Natural killer cell treated with Interleukin-12 subunit alpha and Interleukin-12 subunit beta and Interleukin-15 and Interleukin-18, amount 100 ng/mL, for 72 hours (primary cell): ENCODE results near the gene SLC13A4. TPM values are rescaled to one million over a fixed set of nuclear protein-coding genes. Genes with fewer than 3 reads are reported as not detected.
"Not testable (repeated sequence)": the region's sequence is repeated elsewhere in the genome, so short reads cannot be mapped to it uniquely, and the experiment has no call there.

ENCODE experiments used
- ATAC-seq, 2 donors: fragments of 150-1000 bp; cut with Tn5 transposase in 1 of 2; sonication (Bioruptor Pico), chemical (Tn5 transposase) in 1 of 2; 2 replicates each; pipeline ENCODE4 v1.10.0; 2021
- DNase-seq: peaks from one replicate; pipeline ENCODE4 v3.0.0; 2022; ENCODE audit warnings: low spot score
- H3K27ac Mint-ChIP-seq, 2 donors: 1 replicate in 1 of 2; 2 replicates in 1 of 2; pipeline ENCODE4 v1.8.0; 2022; ENCODE audit warnings: mixed read lengths in 2 of 2, mild to moderate bottlenecking in 1 of 2, moderate library complexity in 1 of 2
- H3K27me3 Mint-ChIP-seq, 2 donors: 1 replicate in 1 of 2; 2 replicates in 1 of 2; pipeline ENCODE4 v1.8.0; 2022; ENCODE audit warnings: mixed read lengths in 2 of 2
- H3K36me3 Mint-ChIP-seq: one replicate; pipeline ENCODE4 v1.8.0; 2022; ENCODE audit warnings: mixed read lengths
- H3K4me1 Mint-ChIP-seq, 2 donors: 1 replicate in 1 of 2; 2 replicates in 1 of 2; pipeline ENCODE4 v1.8.0; 2022; ENCODE audit warnings: low read depth in 2 of 2, mixed read lengths in 2 of 2, mild to moderate bottlenecking in 1 of 2
- H3K4me3 Mint-ChIP-seq: one replicate; pipeline ENCODE4 v1.8.0; 2022; ENCODE audit warnings: mixed read lengths
- H3K9me3 Mint-ChIP-seq: 2 replicates; pipeline ENCODE4 v1.8.0; 2022; ENCODE audit warnings: mixed read lengths
- total RNA-seq, 2 donors: library from RNA; stranded (reverse); gene quantifications; one replicate each; pipeline ENCODE4 v1.2.3, GENCODE V29; 2022

The SLC13A4 gene
- total RNA-seq, 2 donors from 2014 or later, result not detected

DNA sequence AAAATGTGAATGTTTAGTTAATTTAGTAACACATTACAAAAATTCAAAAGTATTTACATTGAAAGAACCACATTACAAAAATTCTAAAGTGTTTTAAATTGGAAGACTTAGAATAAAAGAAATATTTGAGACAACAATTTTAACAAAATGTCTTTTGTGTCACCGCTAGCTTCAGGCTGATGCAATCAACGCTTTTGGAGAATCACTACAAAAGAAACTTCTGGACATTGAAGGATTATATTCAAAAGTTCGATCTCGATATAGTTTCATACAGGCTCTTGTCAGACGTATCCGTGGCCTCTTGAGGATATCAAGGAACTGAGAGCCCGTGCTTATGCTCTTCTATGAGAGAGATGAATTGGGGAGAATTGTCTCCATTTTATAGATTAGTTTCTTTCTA lies 79.8 kb downstream of the SLC13A4 start:
- no peak overlapping the region for H3K4me3 Mint-ChIP-seq
- DNase-seq, result no peak
- no peak overlapping the region for H3K27ac Mint-ChIP-seq
- H3K4me1 Mint-ChIP-seq, result peaks cover 0 to 3% of the 10 kb centered on the region in 2 donors
- no peaks in the 10 kb centered on the region for H3K27me3 Mint-ChIP-seq
- peaks cover 14% of the 10 kb centered on the region for H3K36me3 Mint-ChIP-seq
- no peaks in the 10 kb centered on the region for H3K9me3 Mint-ChIP-seq
- no peak for ATAC-seq

DNA sequence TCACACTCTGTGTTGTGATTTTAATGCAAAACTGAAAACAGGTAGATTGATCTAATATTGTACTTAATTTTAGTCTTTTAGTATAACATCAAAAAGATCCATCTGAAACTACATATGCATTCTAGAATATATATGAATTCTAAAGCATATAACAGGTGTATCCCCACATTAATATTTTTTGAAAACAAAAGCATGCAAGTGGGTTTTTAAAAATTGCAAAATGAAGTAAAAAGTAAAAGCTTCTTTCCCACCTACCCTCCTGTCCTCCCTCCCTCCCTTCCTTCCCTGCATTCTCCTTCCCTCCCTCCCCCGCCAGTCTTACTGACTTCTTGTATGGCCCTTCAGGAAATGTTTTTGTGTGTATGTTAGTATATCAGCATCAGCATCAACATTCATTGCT lies 80.2 kb downstream of the SLC13A4 start:
- H3K9me3 Mint-ChIP-seq, result no peaks in the 10 kb centered on the region
- no peaks in the 10 kb centered on the region for H3K27me3 Mint-ChIP-seq
- DNase-seq, result no peak
- ATAC-seq, result no peak
- peaks cover 0 to 3% of the 10 kb centered on the region in 2 donors for H3K4me1 Mint-ChIP-seq
- H3K36me3 Mint-ChIP-seq, result peaks cover 14% of the 10 kb centered on the region
- no peak overlapping the region for H3K27ac Mint-ChIP-seq
- H3K4me3 Mint-ChIP-seq, result no peak overlapping the region

DNA sequence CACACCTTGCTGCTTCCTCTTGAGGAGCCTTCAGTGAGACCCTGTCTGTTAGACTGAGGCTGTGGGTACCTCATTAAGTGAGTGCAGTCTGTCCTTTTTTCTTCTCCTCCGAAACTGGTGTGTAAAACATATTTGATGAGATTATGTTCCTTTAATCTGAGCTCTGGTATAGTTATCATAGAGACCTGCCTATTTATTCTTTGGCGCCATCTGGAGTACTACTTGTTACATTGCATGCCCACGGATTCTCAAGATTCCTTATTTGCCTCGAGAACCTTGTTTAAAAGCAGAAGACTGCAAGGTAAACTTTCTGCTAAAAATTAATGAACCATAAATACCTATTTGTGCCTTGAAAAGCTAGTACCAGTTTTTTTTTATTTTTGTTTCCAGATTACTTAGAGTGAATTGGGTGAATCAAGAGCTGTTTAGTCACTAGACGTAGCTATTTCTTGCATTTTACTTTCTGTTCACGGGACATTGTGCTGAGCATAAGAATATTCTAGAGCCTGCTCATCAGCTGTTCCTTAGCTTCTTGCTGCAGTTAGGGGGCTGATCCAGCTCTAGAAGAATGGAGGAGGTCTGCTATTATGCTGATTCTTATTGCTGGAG lies 82.6 kb downstream of the SLC13A4 start:
- no peak overlapping the region for H3K4me3 Mint-ChIP-seq
- DNase-seq (no peak), ATAC-seq (no peak)
- H3K9me3 Mint-ChIP-seq, result no peaks in the 10 kb centered on the region
- no peak overlapping the region for H3K27ac Mint-ChIP-seq
- peaks cover 0 to 3% of the 10 kb centered on the region in 2 donors for H3K4me1 Mint-ChIP-seq
- H3K36me3 Mint-ChIP-seq, result peaks cover 14% of the 10 kb centered on the region
- no peaks in the 10 kb centered on the region for H3K27me3 Mint-ChIP-seq

DNA sequence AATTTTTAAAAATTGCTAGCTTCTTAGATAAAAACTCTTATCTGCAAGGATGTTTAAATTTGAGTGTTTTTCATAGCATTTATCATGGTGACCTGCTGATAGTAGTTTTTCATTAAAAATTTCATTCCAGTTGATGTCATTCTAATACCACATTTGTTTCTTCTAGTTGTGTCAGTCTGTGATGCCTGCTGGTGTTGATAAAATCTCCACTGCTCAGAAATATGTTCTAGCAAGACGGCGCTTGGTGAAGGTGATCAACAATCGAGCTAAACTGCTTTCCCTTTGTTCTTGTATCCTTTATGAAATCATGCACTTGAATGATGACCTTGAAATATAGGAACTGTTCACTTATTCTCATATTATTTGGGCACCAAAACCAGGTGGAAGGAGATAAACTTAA lies 83.3 kb downstream of the SLC13A4 start:
- Mint-ChIP-seq H3K9me3 (no peaks in the 10 kb centered on the region), H3K27ac (no peak overlapping the region), H3K27me3 (no peaks in the 10 kb centered on the region), H3K4me3 (no peak overlapping the region), H3K4me1 (peaks cover 0 to 3% of the 10 kb centered on the region in 2 donors), H3K36me3 (peaks cover 14% of the 10 kb centered on the region)
- DNase-seq (no peak), ATAC-seq (no peak)

DNA sequence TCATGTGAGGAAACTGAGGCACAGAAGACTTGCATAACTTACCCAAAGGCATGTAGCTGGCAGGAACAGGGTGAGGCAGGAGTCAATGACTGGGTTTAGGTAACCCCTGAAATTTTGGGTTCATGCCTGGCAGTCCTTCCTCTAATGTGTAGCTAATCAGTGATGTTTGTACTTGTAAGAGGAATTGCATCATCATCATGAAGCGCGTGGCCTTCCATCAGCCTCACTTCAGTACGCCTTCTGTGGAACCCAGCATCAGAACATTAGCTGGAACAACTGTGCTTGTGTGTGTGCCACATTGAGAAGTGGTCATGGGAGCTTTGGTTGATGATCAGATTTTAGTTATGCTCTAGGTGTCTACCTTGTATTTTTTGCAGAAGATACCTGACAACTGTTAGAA lies 83.8 kb downstream of the SLC13A4 start:
- DNase-seq (no peak), ATAC-seq (no peak)
- H3K4me1 Mint-ChIP-seq, result peaks cover 0 to 3% of the 10 kb centered on the region in 2 donors
- H3K36me3 Mint-ChIP-seq, result peaks cover 14% of the 10 kb centered on the region
- no peak overlapping the region for H3K4me3 Mint-ChIP-seq
- no peaks in the 10 kb centered on the region for H3K9me3 Mint-ChIP-seq
- no peaks in the 10 kb centered on the region for H3K27me3 Mint-ChIP-seq
- H3K27ac Mint-ChIP-seq, result no peak overlapping the region

DNA sequence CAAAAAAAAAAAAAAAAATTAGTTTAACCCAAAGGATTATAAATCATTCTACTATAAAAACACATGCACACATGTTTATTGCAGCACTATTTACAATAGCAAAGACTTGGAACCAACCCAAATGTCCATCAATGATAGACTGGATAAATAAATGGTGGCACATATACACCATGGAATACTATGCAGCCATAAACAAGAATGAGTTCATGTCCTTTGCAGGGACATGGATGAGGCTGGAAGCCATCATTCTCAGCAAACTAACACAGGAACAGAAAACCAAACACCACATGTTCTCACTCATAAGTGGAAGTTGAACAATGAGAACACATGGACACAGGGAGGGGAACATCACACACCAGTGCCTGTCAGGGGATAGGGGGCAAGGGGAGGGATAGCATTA lies 88.3 kb downstream of the SLC13A4 start:
- not testable (repeated sequence) for H3K9me3 Mint-ChIP-seq, DNase-seq, H3K4me3 Mint-ChIP-seq, ATAC-seq, H3K27me3 Mint-ChIP-seq, H3K4me1 Mint-ChIP-seq, H3K27ac Mint-ChIP-seq
- peaks cover 19% of the 10 kb centered on the region for H3K36me3 Mint-ChIP-seq

DNA sequence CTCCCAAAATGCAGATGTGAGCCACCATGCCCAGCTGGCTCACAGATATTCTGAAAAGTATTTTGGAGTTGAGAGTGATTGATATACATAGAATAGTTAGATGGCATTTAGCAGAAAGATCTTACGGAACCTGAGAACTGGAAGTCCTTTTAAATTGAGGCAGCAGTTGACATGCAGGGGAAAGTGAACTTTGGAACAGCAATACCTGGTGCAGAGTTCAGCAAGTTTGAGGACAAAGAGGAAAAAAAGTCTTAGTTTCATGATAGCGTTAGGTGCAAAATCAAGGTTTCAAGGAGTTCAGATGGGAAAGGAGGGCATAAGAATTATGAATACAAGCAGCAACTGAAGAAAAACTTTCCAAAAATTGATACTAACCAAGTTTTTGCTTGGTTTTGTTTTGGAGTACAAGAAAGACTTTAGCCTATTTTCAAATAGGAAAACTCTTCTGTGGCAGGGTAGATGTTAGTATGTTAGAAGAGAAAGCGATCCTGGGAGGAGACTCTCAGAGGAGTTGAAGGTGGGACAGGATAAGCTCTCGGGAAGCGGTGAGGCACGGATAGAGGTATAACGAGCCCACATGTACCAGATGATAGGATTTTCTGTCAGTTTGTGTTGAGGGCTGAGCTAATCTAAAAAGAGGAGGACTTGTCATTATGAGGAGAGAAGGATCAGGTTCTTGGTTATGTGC lies 93.7 kb downstream of the SLC13A4 start:
- Mint-ChIP-seq H3K4me1 (no peaks in the 10 kb centered on the region), H3K27me3 (no peaks in the 10 kb centered on the region), H3K36me3 (peaks cover 29% of the 10 kb centered on the region), H3K27ac (no peak overlapping the region), H3K9me3 (no peaks in the 10 kb centered on the region), H3K4me3 (no peak overlapping the region)
- ATAC-seq, result no peak
- no peak for DNase-seq

Other genes with a start within 250 kb of the SLC13A4 start
- gene CNOT4, start 218.1 kb downstream of the SLC13A4 start, total RNA-seq, result 10 to 100 TPM; 25.6 to 32.9 TPM
- gene NUP205, start 170.3 kb downstream of the SLC13A4 start, total RNA-seq, result 100 to 1,000 TPM in 1 of 2 donors, 10 to 100 TPM in 1; 83.5 to 122 TPM
- 10 to 100 TPM; 17.3 to 20.0 TPM for gene STMP1, start 65.7 kb downstream of the SLC13A4 start, total RNA-seq
- gene FAM180A, start 20.6 kb upstream of the SLC13A4 start, total RNA-seq, result not detected
- gene MTPN, start 249.2 kb upstream of the SLC13A4 start, total RNA-seq, result 100 to 1,000 TPM; 148 to 190 TPM